IMR-90 (cell line): ENCODE measurements around the gene TSPEAR.

Experiments
- CEBPB ChIP-seq: IDR thresholded peaks from 2 replicates; pipeline ENCODE4 v1.6.1; 2012; ENCODE audit warnings: low read depth, low read length, improper control_type of control experiment
- FOS ChIP-seq: fragments of 150-350 bp; IDR thresholded peaks from 2 replicates; pipeline ENCODE4 v1.6.1; 2016; ENCODE audit warnings: low read depth, low read length
- POLR2A ChIP-seq: IDR thresholded peaks from 2 replicates; pipeline ENCODE4 v1.6.1; 2012; ENCODE audit warnings: mild to moderate bottlenecking, low read depth, low read length
- RAD21 ChIP-seq: IDR thresholded peaks from 2 replicates; pipeline ENCODE4 v1.6.1; 2012; ENCODE audit warnings: low read length, improper control_type of control experiment
- RCOR1 ChIP-seq: IDR thresholded peaks from 2 replicates; pipeline ENCODE4 v1.6.1; 2012; ENCODE audit warnings: mild to moderate bottlenecking, low read length, improper control_type of control experiment; ENCODE audit not compliant: insufficient replicate concordance
- RFX5 ChIP-seq: IDR thresholded peaks from 2 replicates; pipeline ENCODE4 v1.8.0; 2012; ENCODE audit warnings: low read depth, mild to moderate bottlenecking, low read length, moderate library complexity
- SMC3 ChIP-seq: fragments of 150-350 bp; IDR thresholded peaks from 2 replicates; pipeline ENCODE4 v1.6.1; 2016; ENCODE audit warnings: low read depth, mild to moderate bottlenecking, antibody characterized with exemption, low read length, moderate library complexity
- TF ChIP-seq, protein P1 (sequence below): conservative IDR thresholded peaks from 2 replicates; pipeline ENCODE4 v1.5.1; 2012; ENCODE audit warnings: mild to moderate bottlenecking, low read depth, low read length, improper control_type of control experiment

GRCh38 chr21:44461005-44461404, 250.4 kb downstream of the TSPEAR start:
- TF ChIP-seq FOS, result no peak
- no peak for TF ChIP-seq POLR2A
- no peak for TF ChIP-seq RAD21
- TF ChIP-seq, protein P1, sequence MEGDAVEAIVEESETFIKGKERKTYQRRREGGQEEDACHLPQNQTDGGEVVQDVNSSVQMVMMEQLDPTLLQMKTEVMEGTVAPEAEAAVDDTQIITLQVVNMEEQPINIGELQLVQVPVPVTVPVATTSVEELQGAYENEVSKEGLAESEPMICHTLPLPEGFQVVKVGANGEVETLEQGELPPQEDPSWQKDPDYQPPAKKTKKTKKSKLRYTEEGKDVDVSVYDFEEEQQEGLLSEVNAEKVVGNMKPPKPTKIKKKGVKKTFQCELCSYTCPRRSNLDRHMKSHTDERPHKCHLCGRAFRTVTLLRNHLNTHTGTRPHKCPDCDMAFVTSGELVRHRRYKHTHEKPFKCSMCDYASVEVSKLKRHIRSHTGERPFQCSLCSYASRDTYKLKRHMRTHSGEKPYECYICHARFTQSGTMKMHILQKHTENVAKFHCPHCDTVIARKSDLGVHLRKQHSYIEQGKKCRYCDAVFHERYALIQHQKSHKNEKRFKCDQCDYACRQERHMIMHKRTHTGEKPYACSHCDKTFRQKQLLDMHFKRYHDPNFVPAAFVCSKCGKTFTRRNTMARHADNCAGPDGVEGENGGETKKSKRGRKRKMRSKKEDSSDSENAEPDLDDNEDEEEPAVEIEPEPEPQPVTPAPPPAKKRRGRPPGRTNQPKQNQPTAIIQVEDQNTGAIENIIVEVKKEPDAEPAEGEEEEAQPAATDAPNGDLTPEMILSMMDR, result no peak
- TF ChIP-seq SMC3, result no peak
- TF ChIP-seq CEBPB, result no peak
- TF ChIP-seq RCOR1, result no peak
- TF ChIP-seq RFX5, result no peak
